Measurements from ENCODE around the gene NLE1.
"Not testable (repeated sequence)": the region's sequence is repeated elsewhere in the genome, so short reads cannot be mapped to it uniquely, and the experiment has no call there.

The NLE1 gene

DNA sequence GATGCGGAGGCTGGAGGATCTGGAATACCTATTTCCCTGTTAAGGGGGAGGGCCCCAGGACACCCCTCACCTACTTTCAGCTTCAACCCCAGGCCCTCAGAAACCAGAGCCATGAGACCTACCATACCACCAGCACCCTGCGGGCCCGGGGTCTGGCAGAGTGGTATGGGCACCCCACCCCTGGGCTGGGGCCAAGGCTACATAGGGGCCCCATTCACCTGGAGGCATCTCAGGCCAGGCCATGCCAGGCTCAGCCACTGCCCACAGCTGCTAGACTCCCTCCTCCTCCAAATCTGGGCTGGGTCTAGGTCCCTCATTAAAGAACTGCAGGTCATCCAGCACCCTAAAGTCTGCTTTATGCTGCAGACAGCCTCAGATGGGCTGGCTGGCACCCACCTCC lies 11.7 kb downstream of the NLE1 start:
- H3K9me3 ChIP-seq (ENCODE audit: control insufficient read depth in 2 of 2, low read length in 2 of 2) = no peaks in the 10 kb centered on the region
- no peak overlapping the region for H3K4me3 ChIP-seq (ENCODE audit: low read length in 2 of 2)
- H3K4me1 ChIP-seq (ENCODE audit: control insufficient read depth in 2 of 2, insufficient read depth in 2 of 2, low read length in 2 of 2) = peaks cover 0 to 2% of the 10 kb centered on the region in 2 donors
- H3K9ac ChIP-seq (ENCODE audit: low read depth in 1 of 2, low read length in 2 of 2) = no peak overlapping the region
- H3K36me3 ChIP-seq (ENCODE audit: control insufficient read depth in 2 of 2, insufficient read depth in 2 of 2, low read length in 2 of 2) = peaks cover 24 to 43% of the 10 kb centered on the region in 2 donors
- no peaks in the 10 kb centered on the region for H3K27me3 ChIP-seq (ENCODE audit: control insufficient read depth in 2 of 2, insufficient read depth in 2 of 2, low read length in 2 of 2)
- no peak overlapping the region for H3K27ac ChIP-seq (ENCODE audit: low read depth in 2 of 2, low read length in 2 of 2)

DNA sequence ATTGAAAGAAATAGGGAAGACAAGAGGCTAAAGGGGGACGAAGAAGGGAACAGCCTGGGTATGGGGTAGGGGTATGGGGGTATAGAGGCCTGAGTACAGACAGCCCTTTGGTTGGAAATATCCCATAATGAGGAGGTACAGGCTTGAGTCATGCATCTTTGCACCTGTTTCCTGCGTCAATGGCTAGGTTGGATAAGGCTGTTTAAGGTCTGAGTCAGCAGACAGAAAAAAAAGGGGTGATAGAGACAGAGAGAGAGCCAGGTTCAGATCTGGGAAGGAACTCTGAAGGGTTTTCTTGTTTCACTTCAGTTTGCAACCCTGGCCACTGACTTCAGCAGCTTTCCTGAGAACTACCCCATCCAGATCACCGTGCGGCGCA lies 12.1 kb downstream of the NLE1 start:
- no peak overlapping the region for H3K27ac ChIP-seq (ENCODE audit: low read depth in 2 of 2, low read length in 2 of 2)
- no peak overlapping the region for H3K9ac ChIP-seq (ENCODE audit: low read depth in 1 of 2, low read length in 2 of 2)
- H3K4me3 ChIP-seq (ENCODE audit: low read length in 2 of 2) = no peak overlapping the region
- peaks cover 0 to 2% of the 10 kb centered on the region in 2 donors for H3K4me1 ChIP-seq (ENCODE audit: control insufficient read depth in 2 of 2, insufficient read depth in 2 of 2, low read length in 2 of 2)
- peaks cover 20 to 38% of the 10 kb centered on the region in 2 donors for H3K36me3 ChIP-seq (ENCODE audit: control insufficient read depth in 2 of 2, insufficient read depth in 2 of 2, low read length in 2 of 2)
- no peaks in the 10 kb centered on the region for H3K9me3 ChIP-seq (ENCODE audit: control insufficient read depth in 2 of 2, low read length in 2 of 2)
- H3K27me3 ChIP-seq (ENCODE audit: control insufficient read depth in 2 of 2, insufficient read depth in 2 of 2, low read length in 2 of 2) = no peaks in the 10 kb centered on the region

DNA sequence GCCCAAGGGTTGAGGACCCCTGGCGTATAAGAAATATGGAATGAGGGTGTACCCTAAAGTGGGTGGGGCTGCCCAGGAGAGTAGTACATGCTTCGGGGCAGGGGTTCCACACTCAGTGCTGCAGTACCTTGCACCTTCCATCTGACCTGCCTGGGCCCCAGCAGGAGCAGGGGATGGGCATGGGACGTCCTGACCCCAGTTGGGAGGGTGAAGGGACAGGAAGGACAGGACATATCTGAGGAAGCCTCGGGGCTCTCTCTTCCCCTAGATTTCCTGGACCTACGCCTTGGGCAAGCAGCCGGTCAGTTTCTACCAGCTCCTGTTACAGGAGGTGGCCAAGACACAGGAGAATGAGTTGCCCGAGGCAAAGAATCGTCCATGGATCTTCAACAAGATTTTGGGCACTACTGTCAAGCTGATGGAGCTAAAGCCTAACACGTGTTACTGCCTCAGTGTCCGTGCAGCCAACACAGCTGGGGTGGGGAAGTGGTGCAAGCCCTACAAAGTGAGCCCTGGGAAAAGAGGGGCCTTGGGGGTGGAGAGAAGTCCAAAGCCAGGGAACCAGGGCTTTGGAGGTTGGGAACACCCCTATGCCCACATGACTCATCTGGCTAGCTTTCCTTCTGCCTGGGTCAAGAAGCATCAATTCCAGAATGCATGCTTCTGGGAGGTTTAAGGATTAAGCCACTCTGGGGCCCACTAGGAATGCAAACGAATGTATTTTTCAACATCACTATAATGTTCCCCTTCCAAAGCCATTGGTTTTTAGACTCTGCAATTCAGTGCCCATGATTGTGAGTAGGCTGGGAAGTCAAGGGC lies 12.7 kb downstream of the NLE1 start:
- Histone ChIP-seq H3K27ac (ENCODE audit: low read depth in 2 of 2, low read length in 2 of 2) (no peak overlapping the region), H3K9ac (ENCODE audit: low read depth in 1 of 2, low read length in 2 of 2) (no peak overlapping the region), H3K4me3 (ENCODE audit: low read length in 2 of 2) (no peak overlapping the region), H3K36me3 (ENCODE audit: control insufficient read depth in 2 of 2, insufficient read depth in 2 of 2, low read length in 2 of 2) (peaks cover 19 to 32% of the 10 kb centered on the region in 2 donors), H3K4me1 (ENCODE audit: control insufficient read depth in 2 of 2, insufficient read depth in 2 of 2, low read length in 2 of 2) (peaks cover 0 to 2% of the 10 kb centered on the region in 2 donors), H3K27me3 (ENCODE audit: control insufficient read depth in 2 of 2, insufficient read depth in 2 of 2, low read length in 2 of 2) (no peaks in the 10 kb centered on the region), H3K9me3 (ENCODE audit: control insufficient read depth in 2 of 2, low read length in 2 of 2) (no peaks in the 10 kb centered on the region)

DNA sequence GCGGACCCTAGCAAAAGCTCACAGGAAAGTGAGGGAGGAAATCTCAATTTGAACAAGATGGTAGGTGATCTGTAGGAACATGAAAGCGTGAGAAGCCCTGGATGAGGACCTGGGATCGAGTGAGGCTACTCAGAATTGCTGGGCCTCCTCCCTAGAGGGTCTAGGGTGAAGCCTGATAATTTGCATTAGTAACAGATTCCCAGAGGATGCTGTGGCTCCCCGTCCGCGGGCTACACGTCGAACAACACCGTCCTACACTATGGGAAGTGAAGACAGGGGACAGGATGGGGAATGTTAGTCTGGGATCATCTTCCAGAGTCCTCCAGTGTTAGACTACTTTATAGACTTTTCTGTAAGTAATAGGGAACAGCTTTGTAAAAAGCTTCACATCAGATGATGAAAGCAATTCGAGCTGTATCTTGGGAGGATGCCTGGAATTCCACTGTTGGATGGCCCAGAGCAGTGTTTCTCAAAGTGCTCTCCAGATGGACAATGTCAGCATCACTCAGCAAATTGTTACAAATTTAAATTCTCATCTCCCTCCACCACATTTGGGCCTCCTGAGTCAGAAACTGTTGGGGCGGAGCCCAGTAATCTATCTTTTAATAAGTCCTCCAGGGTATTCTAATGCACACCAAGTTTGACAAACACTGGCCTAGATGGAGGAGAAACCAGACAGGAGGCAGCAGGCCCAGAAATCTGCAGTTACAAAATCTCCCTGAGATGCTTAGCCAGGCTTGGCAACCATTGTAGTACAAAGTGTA lies 14.2 kb downstream of the NLE1 start:
- Histone ChIP-seq H3K27me3 (ENCODE audit: control insufficient read depth in 2 of 2, insufficient read depth in 2 of 2, low read length in 2 of 2) (no peaks in the 10 kb centered on the region), H3K9ac (ENCODE audit: low read depth in 1 of 2, low read length in 2 of 2) (no peak overlapping the region), H3K27ac (ENCODE audit: low read depth in 2 of 2, low read length in 2 of 2) (no peak overlapping the region), H3K9me3 (ENCODE audit: control insufficient read depth in 2 of 2, low read length in 2 of 2) (no peaks in the 10 kb centered on the region), H3K4me1 (ENCODE audit: control insufficient read depth in 2 of 2, insufficient read depth in 2 of 2, low read length in 2 of 2) (peaks cover 0 to 2% of the 10 kb centered on the region in 2 donors), H3K36me3 (ENCODE audit: control insufficient read depth in 2 of 2, insufficient read depth in 2 of 2, low read length in 2 of 2) (peaks cover 7 to 18% of the 10 kb centered on the region in 2 donors), H3K4me3 (ENCODE audit: low read length in 2 of 2) (no peak overlapping the region)

DNA sequence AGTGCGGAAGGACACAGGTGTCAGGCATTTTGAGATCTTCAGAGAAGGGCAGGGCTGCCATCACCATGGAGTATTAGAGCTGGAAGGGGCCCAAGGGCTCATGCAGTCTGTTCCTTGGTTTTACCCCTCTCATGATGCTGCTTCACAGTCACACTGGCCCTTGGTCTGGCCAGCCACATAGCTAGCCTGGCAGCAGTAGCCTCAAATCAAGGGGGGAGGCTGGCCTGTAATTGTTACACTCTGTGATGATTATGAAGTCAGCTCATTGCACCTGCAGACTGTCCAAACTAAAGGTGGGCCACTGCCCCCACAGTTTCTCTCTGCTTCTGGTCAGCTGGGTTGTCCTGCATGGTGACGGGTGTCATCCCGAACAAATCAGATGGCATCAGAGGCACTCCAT lies 20.8 kb downstream of the NLE1 start, which contains the start of gene FNDC8:
FNDC8 (plus strand) TSS at position 301 of the 400 bp plus-strand sequence; CDS start at position 380, 79 bp downstream.
- H3K36me3 ChIP-seq (ENCODE audit: control insufficient read depth in 2 of 2, insufficient read depth in 2 of 2, low read length in 2 of 2) = no peaks in the 10 kb centered on the region

DNA sequence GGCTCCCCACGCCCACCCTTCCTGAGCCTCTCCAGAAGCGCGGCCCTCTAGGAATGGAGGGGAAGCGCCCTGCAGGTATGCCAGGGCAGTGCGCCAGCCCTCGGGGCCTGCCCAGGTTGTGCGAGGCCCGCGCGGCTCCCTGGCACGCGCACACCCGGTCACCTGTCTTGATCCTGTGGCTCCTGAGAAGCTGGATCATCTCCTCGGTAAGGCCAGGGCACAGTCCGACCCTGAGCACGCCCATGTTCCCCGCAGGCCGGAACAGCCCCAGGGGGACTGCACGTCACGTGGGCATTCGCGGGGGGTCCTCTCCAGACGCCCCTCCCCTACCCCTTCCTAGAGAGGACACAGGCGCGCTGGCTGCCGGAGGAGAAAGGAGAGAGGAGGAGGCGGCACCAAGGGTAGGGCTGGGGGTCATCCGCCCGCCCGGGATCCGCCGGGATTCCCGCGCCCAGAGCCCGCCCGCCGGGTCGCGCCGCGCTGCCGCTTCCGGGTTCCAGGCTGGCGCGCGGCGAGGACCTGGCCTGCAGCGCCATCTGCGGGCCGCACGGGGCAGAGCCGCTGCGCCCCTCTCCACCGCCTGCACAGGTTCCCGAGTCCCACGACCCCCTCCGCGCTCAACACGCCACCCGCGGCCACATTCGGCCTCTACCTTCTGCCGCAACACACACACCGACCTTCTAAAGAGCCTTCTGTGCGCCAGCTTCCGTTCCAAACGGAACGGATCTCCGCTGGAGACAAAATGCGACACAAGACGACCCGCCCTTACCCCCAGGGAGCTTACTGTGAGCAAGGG lies 22.5 kb downstream of the NLE1 start, which contains the start of gene RAD51D:
RAD51D (minus strand) TSS at position 491 of the 796 bp plus-strand sequence; CDS start at position 244, 247 bp downstream.
- Histone ChIP-seq H3K9ac (ENCODE audit: low read depth in 1 of 2, low read length in 2 of 2) (peak within 1 kb of the TSS; percentile 80 to 88), H3K27ac (ENCODE audit: low read depth in 2 of 2, low read length in 2 of 2) (peak within 1 kb of the TSS; percentile 42 to 79), H3K36me3 (ENCODE audit: control insufficient read depth in 2 of 2, insufficient read depth in 2 of 2, low read length in 2 of 2) (no peaks in the 10 kb centered on the region), H3K27me3 (ENCODE audit: control insufficient read depth in 2 of 2, insufficient read depth in 2 of 2, low read length in 2 of 2) (no peaks in the 10 kb centered on the region), H3K4me3 (ENCODE audit: low read length in 2 of 2) (peak within 1 kb of the TSS; percentile 85 to 89), H3K9me3 (ENCODE audit: control insufficient read depth in 2 of 2, low read length in 2 of 2) (no peaks in the 10 kb centered on the region), H3K4me1 (ENCODE audit: control insufficient read depth in 2 of 2, insufficient read depth in 2 of 2, low read length in 2 of 2) (peaks cover 0 to 5% of the 10 kb centered on the region in 2 donors)

More for the DNA sequence above, 20.8 kb downstream of the NLE1 start, which contains the start of gene FNDC8:
- Histone ChIP-seq H3K9ac (ENCODE audit: low read depth in 1 of 2, low read length in 2 of 2) (no peak within 1 kb of the TSS), H3K9me3 (ENCODE audit: control insufficient read depth in 2 of 2, low read length in 2 of 2) (no peaks in the 10 kb centered on the region), H3K27ac (ENCODE audit: low read depth in 2 of 2, low read length in 2 of 2) (no peak within 1 kb of the TSS), H3K27me3 (ENCODE audit: control insufficient read depth in 2 of 2, insufficient read depth in 2 of 2, low read length in 2 of 2) (no peaks in the 10 kb centered on the region), H3K4me1 (ENCODE audit: control insufficient read depth in 2 of 2, insufficient read depth in 2 of 2, low read length in 2 of 2) (peaks cover 0 to 5% of the 10 kb centered on the region in 2 donors), H3K4me3 (ENCODE audit: low read length in 2 of 2) (no peak within 1 kb of the TSS)

DNA sequence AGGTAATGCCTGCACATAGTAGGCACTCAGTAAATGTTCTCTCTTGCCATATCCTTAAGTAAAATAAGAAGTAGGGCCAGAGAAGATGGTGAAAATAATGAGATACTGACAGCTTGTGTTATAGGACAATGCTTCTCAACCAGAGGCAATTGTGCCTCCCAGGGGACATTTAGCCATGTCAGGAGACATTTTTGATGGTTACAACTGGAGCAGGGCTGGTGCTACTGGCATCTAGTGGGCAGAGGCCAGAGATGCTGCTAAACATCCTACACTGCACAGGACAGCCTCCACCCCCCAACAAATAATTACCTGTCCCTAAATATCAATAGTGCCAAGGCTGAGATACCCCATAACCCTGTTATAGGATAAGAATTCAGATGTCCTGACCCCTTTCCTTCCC lies 24.1 kb downstream of the NLE1 start:
- H3K27ac ChIP-seq (ENCODE audit: low read depth in 2 of 2, low read length in 2 of 2) = no peak overlapping the region
- peaks cover 0 to 5% of the 10 kb centered on the region in 2 donors for H3K4me1 ChIP-seq (ENCODE audit: control insufficient read depth in 2 of 2, insufficient read depth in 2 of 2, low read length in 2 of 2)
- no peaks in the 10 kb centered on the region for H3K36me3 ChIP-seq (ENCODE audit: control insufficient read depth in 2 of 2, insufficient read depth in 2 of 2, low read length in 2 of 2)
- H3K9ac ChIP-seq (ENCODE audit: low read depth in 1 of 2, low read length in 2 of 2) = no peak overlapping the region
- no peaks in the 10 kb centered on the region for H3K27me3 ChIP-seq (ENCODE audit: control insufficient read depth in 2 of 2, insufficient read depth in 2 of 2, low read length in 2 of 2)
- H3K4me3 ChIP-seq (ENCODE audit: low read length in 2 of 2) = peak overlapping the region in 1 of 2 donors; percentile 2
- no peaks in the 10 kb centered on the region for H3K9me3 ChIP-seq (ENCODE audit: control insufficient read depth in 2 of 2, low read length in 2 of 2)

DNA sequence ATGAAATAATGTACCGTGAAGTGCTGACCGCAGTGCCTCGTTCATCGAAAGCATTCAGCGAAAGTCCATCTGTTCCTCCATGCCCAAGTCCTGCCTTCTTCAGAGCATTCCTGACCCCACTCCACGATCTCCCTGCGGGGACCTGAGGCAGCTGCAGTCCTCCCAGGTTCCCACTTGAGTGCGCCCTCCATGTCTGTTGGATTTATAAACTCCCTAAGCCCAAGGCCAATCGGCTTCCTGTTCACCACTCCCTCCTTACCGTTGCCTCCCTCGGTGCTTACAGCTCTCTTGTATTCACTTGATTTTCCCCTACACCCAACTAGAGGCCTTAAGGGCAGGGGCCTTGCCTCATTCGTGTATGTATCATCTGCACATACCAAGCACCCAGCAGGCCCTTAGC lies 25.3 kb downstream of the NLE1 start:
- Histone ChIP-seq H3K4me3 (ENCODE audit: low read length in 2 of 2) (no peak overlapping the region), H3K36me3 (ENCODE audit: control insufficient read depth in 2 of 2, insufficient read depth in 2 of 2, low read length in 2 of 2) (no peaks in the 10 kb centered on the region), H3K9me3 (ENCODE audit: control insufficient read depth in 2 of 2, low read length in 2 of 2) (no peaks in the 10 kb centered on the region), H3K27ac (ENCODE audit: low read depth in 2 of 2, low read length in 2 of 2) (no peak overlapping the region), H3K9ac (ENCODE audit: low read depth in 1 of 2, low read length in 2 of 2) (no peak overlapping the region), H3K4me1 (ENCODE audit: control insufficient read depth in 2 of 2, insufficient read depth in 2 of 2, low read length in 2 of 2) (peaks cover 0 to 5% of the 10 kb centered on the region in 2 donors), H3K27me3 (ENCODE audit: control insufficient read depth in 2 of 2, insufficient read depth in 2 of 2, low read length in 2 of 2) (no peaks in the 10 kb centered on the region)

DNA sequence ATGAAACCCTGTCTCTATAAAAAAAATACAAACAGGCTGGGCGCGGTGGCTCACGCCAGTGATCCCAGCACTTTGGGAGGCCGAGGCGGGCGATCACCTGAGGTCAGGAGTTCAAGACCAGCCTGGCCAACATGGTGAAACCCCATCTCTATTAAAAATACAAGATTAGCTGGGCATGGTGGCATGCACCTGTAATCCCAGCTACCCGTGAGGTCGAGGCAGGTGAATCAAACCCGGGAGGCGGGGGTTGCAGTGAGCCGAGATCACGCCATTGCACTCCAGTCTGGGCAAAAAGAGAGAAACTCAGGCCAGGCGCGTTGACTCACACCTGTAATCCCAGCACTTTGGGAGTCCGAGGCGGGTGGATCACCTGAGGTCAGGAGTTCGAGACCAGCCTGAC lies 31.3 kb downstream of the NLE1 start:
- not testable (repeated sequence) for H3K9ac ChIP-seq (ENCODE audit: low read depth in 1 of 2, low read length in 2 of 2); H3K4me3 ChIP-seq (ENCODE audit: low read length in 2 of 2); H3K27ac ChIP-seq (ENCODE audit: low read depth in 2 of 2, low read length in 2 of 2); H3K27me3 ChIP-seq (ENCODE audit: control insufficient read depth in 2 of 2, insufficient read depth in 2 of 2, low read length in 2 of 2); H3K36me3 ChIP-seq (ENCODE audit: control insufficient read depth in 2 of 2, insufficient read depth in 2 of 2, low read length in 2 of 2); H3K4me1 ChIP-seq (ENCODE audit: control insufficient read depth in 2 of 2, insufficient read depth in 2 of 2, low read length in 2 of 2); H3K9me3 ChIP-seq (ENCODE audit: control insufficient read depth in 2 of 2, low read length in 2 of 2)
